ENCODE results near the gene PDE6G. TPM values are rescaled to one million over a fixed set of nuclear protein-coding genes. Genes with fewer than 3 reads are reported as not detected.

Gene PDE6G
- total RNA-seq = 1.2 and 3.2 TPM in 2 replicates

DNA sequence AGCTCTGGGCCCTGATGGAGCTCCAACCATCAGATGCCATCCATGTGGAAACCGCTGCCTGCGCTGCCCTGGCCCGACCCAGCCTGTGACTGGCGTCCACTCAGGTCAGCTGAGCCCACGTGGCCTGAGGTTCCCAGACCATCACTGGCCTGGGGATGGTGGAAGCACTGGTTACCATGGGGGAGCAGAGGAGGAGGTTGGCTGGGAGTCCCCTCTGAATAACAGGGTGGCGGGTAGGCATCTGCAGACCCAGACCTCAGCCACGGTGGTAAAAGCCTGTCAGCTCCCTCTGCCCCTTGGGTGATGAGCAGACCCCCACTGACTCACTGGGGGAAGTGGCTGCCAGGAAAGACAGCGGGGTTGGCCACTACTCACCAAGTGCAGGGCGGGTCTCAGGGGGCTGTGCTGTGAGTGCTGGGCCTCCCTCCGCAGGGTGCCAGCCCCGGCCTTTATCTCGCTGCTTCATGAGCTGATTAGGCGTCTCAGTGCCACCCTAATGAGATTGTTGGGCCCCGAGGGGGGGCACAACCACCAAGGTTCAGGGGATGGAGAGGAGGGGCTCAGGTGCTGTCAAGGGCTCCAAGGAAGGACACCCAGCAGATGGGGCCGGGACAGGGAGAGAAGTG is at the start of gene PDE6G:
Gene PDE6G (minus strand): TSS at position 425 of the 626 bp plus-strand sequence. CDS start 3,237 bp downstream, outside the sequence.

GRCh38 chr17:81702934-81703746 is 46.8 kb upstream of the PDE6G start, which contains the start of gene MRPL12:
Gene MRPL12 (plus strand): TSS chr17:81703367. CDS start chr17:81703502, 135 bp downstream.

DNA sequence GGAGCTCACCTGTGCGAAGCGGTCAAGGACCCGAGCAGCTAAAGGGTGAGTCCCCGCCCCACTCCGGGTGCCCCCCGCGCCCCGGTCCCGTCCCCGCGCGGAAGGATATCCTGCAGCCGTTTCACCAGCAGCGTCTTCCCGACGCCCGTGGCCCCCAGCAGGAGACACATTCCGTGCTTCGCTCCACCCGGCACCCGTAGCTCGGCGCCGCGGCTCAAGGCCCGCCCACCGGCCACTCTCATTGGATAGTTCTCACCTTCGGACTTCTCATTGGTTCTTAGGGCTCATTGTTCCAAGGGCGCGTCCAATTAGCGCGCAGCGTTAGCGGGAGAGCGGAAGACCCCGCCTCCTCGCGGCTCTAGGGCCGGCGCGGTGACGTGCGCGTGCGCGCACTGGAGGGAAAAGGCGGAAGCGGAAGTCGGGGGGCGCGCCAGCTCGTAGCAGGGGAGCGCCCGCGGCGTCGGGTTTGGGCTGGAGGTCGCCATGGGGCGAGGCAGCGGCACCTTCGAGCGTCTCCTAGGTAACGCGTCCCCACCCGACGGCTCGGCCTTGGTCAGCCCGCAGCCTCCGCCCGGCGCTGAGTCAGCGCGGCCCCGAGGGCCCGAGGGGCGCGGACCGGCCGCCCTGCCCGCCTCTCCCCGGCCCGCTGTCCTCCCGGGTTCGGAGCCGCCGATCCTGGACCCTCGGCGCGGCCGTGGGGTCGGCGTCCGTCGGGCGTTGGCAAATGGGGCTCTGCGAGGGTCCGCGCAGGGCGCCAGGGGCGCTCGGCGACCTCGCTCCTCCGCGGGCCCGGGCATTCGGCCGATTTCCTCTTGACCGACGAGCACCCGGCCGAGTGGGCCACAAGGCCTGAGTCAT is 27.5 kb upstream of the PDE6G start, which contains the start of the genes ARL16 and HGS:
Gene ARL16 (minus strand): TSS at position 214 of the 858 bp plus-strand sequence. CDS start 44 bp downstream, at position 170.
Gene HGS (plus strand): TSS at position 428 of the 858 bp plus-strand sequence. CDS start 56 bp downstream, at position 484.

DNA sequence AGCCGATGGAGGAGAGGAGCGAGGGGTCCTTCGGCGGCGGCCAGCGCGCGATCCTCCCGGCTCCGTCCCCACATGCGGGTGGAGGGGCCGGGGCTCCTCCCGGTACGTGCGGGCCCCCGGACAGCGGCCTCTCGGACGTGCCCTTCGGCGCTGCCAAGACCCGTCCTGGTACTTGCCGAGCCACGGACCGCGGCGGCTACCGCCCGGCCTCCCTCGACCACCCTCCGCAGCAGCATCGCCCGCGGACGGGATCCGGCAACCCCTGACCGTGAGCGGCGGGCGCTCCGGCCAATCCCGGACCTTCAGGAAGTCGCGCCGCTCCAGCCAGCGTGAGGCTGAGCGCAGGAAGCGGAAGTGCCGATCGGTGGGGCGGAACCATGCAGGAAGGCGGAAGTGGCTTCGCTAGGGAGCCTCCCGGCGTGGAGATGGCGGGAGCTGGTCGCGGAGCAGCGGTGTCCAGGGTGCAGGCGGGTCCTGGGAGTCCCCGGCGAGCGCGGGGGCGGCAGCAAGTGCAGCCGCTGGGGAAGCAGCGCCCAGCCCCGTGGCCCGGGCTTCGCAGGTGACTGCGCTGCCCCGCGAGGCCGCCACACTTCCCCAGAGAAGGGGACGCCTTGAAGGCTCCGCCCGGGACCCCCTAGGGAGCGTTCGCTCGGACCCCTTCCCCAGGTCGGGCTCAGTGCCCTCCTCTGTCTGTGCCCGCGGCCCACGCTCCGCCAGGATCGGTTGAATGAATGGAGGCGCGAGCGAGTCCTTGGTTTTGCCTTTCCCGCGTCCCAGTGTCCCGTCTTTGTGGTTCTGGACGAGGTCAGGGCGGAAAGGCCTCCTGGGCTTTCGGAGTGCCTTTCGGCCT is 10.2 kb upstream of the PDE6G start, which contains the start of the genes CCDC137 and OXLD1:
Gene CCDC137 (plus strand): TSS at position 396 of the 850 bp plus-strand sequence. CDS start 30 bp downstream, at position 426.
Gene OXLD1 (minus strand): TSS at position 264 of the 850 bp plus-strand sequence. CDS start 28 bp downstream, at position 236.

GRCh38 chr17:81636505-81637288 is 19.6 kb downstream of the PDE6G start, which contains the start of the genes NPLOC4 and TSPAN10:
Gene NPLOC4 (minus strand): TSS chr17:81637112. CDS start chr17:81636930, 182 bp downstream.
Gene TSPAN10 (plus strand): TSS chr17:81637196. CDS start chr17:81642413, 5,217 bp downstream.

Other genes with a start within 250 kb of the PDE6G start
- gene ACTG1, start 143.7 kb downstream of the PDE6G start, total RNA-seq = 8,175 and 10,672 TPM in 2 replicates
- 0.35 TPM in 1 of 2 replicates, not detected in the other for gene FSCN2, start 128.2 kb downstream of the PDE6G start, total RNA-seq
- 29.1 and 29.4 TPM in 2 replicates for gene FAAP100, start 104.2 kb downstream of the PDE6G start, total RNA-seq
- 63.8 and 70.1 TPM in 2 replicates for gene NPLOC4, start 19.4 kb downstream of the PDE6G start, total RNA-seq
- 1.9 and 2.0 TPM in 2 replicates for gene TSPAN10, start 19.3 kb downstream of the PDE6G start, total RNA-seq
- 50.7 and 58.1 TPM in 2 replicates for gene OXLD1, start 10.1 kb upstream of the PDE6G start, total RNA-seq
- gene CCDC137, start 10.2 kb upstream of the PDE6G start, total RNA-seq = 11.8 and 17.7 TPM in 2 replicates
- gene ARL16, start 27.3 kb upstream of the PDE6G start, total RNA-seq = 37.7 and 46.4 TPM in 2 replicates
- 88.8 and 125 TPM in 2 replicates for gene HGS, start 27.5 kb upstream of the PDE6G start, total RNA-seq
- gene MRPL12, start 46.8 kb upstream of the PDE6G start, total RNA-seq = 80.1 and 94.3 TPM in 2 replicates
- 12.7 and 23.0 TPM in 2 replicates for gene SLC25A10, start 55.7 kb upstream of the PDE6G start, total RNA-seq
- gene GCGR, start 147.6 kb upstream of the PDE6G start, total RNA-seq = not detected in 2 replicates
- 103 and 127 TPM in 2 replicates for gene MCRIP1, start 176.7 kb upstream of the PDE6G start, total RNA-seq
- gene PPP1R27, start 178.5 kb upstream of the PDE6G start, total RNA-seq = not detected in 2 replicates
- gene P4HB, start 204.0 kb upstream of the PDE6G start, total RNA-seq = 1,723 and 2,500 TPM in 2 replicates
- 282 and 361 TPM in 2 replicates for gene ARHGDIA, start 214.8 kb upstream of the PDE6G start, total RNA-seq
- gene ALYREF, start 235.0 kb upstream of the PDE6G start, total RNA-seq = 235 and 249 TPM in 2 replicates
- gene ANAPC11, start 235.2 kb upstream of the PDE6G start, total RNA-seq = 273 and 321 TPM in 2 replicates
- under 0.01 TPM in 1 of 2 replicates, not detected in the other for gene NPB, start 245.7 kb upstream of the PDE6G start, total RNA-seq

Data from myometrial cell (primary cell).